ENCODE data around the gene ATG7.
A peak's percentile ranks its signal among the peaks of the same experiment; 100 is the strongest.

Gene ATG7, protein sequence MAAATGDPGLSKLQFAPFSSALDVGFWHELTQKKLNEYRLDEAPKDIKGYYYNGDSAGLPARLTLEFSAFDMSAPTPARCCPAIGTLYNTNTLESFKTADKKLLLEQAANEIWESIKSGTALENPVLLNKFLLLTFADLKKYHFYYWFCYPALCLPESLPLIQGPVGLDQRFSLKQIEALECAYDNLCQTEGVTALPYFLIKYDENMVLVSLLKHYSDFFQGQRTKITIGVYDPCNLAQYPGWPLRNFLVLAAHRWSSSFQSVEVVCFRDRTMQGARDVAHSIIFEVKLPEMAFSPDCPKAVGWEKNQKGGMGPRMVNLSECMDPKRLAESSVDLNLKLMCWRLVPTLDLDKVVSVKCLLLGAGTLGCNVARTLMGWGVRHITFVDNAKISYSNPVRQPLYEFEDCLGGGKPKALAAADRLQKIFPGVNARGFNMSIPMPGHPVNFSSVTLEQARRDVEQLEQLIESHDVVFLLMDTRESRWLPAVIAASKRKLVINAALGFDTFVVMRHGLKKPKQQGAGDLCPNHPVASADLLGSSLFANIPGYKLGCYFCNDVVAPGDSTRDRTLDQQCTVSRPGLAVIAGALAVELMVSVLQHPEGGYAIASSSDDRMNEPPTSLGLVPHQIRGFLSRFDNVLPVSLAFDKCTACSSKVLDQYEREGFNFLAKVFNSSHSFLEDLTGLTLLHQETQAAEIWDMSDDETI

GRCh38 chr3:11271986-11272904 is at the start of gene ATG7:
Gene ATG7, plus strand, starts transcription at chr3:11272397. Its CDS starts 26,299 bp downstream, at chr3:11298696.
- DNase-seq, result peak; percentile 96

DNA sequence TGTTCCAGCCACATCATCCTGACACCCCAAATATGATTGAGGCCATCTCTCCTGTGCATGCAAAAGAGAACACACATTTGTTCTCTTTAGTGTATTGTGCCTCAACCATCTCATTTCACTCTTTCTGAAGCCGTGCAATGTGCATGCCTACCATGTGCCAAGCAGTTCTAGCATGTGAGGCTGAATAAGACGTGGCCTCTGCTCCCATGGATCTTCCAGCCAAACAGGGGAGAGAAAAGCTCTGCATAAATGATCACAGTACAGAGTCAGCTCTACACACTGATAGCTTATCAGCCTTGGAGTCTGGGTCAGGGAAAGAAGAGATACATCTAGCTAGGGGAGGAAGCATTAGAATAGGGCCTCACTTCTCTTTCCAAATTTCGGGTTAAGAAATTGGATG is 48.2 kb upstream of the ATG7 start:
- DNase-seq, result no peak

- no peak for DNase-seq
Measured at GRCh38 chr3:11224870-11225229, 47.3 kb upstream of the ATG7 start.

GRCh38 chr3:11226042-11226370 is 46.2 kb upstream of the ATG7 start:
- DNase-seq, result no peak

DNA sequence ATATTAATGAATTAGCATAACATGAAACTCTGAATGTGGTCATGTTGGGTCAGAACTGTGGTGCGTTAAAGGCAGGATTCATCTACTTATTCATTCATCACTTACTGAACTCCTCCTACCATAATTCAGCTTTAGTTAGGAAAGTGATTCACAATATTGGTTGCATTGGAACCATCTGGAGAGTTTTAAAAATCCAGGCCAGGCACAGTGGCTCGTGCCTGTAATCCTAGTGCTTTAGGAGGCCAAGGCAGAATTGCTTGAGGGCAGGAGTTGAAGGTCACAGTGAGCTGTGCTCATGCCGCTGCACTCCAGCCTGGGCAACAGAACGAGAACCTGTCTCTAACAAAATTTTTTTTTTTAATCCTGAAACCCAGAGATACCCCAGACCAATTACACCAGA is 44.2 kb upstream of the ATG7 start:
- DNase-seq, result no peak

DNA sequence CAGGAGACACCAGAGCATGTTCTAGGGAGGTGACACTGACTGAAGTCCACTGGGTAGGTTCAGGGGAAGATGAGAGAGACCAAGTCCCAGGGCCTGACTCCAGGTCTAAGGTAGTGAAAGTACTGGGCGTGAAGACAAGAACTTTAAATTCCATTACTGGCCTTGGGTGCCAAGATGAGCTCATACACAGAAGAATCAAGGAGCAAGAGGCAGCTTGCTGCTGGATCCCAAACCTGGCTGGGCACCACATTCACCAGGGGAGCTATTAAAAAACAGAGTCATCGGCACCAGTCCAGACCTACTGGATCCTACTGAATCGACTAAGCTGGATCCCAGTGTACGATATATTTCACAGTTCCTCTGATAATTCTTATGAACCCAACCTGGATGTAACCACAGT is 42.1 kb upstream of the ATG7 start:
- no peak for DNase-seq

DNA sequence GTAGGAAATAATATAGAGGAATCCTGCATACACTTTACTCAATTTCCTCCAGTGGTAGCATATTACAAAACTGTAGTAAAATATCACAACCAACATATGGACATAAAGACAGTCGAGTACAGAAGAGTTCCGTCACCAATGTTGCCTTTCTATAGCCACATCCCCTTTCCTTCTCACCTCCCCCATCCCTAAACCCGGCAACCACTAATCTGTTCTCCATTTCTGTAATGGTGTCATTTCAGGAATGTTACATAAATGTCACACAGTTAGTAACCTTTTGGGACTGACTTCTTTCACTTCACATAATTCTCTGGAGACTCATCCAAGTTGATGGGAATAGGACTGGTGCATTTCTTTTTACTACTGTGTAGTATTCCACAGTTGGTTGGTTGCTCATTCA is 41.4 kb upstream of the ATG7 start:
- no peak for DNase-seq

DNA sequence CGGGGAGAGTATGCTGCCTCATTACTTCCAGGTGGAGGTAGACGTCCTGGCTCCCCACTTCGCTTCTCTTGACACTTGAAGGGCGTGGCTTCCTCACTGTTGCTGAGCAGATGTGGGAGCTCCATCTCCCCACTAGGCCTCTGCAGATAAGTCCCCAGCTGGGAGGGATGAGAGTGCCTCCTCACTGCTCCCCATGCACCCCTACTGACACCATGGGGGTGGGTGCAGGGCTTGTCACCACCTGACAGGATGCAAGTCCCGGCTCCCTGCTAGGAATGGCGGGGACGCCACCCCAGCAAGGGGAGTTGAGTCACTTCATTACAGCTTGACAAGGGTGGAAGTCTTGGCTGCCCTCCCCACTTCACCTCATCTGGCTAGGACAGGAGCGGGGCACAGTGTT is 36.8 kb upstream of the ATG7 start:
- no peak for DNase-seq

DNA sequence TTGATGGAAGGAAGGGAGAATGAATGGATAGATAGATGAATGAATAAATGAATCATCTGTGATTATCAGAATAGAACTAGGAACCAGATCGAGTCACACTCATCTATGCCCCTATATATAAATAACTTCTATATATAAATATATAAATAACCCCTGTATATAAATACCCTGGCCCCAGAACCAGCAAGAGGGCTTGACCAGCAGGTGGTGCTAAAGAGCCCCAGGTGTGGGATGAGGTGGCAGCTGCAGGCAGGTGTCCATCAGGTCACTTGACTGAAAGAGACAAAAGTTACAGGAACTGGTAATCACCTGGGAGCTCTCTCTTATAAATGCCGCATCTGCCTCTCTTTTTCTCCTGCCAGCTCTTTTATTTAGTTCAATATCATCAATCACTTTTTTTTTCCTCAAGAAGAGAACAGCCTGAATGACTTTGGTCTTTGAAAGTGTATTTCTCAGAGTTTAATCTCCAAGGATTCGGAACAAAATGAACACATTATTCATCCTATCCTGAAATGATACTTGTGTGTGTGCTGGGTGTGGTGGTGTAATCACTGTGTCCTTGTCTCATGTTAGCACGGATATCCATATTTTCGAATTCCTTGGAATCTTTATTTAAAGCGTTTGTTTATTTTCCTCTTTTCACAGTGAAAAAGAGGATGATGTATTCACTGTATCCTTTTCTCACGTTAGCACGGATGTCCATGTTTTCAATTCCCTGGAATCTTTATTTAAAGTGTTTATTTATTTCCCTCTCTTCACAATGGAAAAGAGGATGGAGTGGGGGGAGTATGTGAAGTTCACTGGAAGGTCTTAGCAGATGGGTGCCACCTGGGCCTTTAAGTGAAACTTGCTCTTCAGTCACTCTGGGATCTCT is 35.4 kb upstream of the ATG7 start:
- no peak for DNase-seq

DNA sequence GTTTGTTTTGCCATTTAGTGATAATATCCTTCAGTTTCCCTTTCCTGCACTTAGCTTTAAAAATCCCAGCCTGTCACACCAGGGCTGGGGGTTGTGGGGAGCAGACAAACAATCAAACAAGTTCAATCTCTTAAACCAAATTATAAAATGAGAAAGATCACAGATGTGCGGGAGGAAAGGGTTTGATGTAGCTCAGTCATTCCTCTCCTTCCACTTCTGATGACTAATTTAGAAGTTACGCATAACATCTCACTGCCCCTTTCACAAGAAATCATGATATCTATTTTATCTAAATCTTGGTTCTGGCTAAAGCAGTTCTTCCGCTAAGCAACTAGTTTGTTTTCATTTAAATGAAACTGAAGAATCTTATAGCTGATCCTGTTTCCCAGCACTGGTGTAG is 34.1 kb upstream of the ATG7 start:
- DNase-seq, result no peak

DNA sequence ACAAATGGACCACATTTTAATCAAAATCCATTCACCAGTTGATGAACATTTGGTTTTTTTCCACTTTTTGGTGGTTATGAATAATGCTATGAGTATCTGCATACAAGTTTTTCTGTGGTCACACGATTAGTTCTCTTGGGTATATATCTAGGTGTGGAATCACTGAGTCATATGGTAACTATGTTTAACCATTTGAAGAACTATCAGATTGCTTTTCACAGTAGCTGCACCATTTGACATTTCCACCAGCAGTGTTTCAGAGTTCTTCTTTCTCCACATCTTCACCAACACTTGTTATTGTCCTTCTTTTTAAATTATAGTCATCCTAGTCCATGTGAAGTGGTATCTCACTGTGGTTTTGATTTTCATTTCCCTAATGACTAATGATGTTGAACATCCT is 33.3 kb upstream of the ATG7 start:
- DNase-seq, result no peak

DNA sequence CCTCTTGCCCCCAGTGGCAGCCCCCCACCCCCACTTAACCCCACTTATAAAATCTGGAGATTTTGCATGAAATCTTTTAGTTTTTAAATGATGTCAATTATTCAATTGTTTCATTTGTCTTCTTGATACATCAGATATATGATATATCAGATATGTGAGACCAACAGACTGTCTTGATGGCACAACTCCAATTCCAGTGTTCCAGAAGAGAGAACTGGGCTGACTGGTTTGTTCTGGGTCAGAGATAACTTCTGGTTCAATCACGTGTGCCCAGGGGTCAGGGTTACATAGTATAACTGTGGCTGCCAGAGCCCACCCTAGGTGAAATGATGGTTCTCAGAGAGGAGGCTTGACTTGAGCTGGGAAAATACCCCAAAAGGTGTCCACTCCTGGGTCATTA is 32.4 kb upstream of the ATG7 start:
- DNase-seq, result no peak

GRCh38 chr3:11240496-11240895 is 31.7 kb upstream of the ATG7 start:
- DNase-seq, result no peak

DNA sequence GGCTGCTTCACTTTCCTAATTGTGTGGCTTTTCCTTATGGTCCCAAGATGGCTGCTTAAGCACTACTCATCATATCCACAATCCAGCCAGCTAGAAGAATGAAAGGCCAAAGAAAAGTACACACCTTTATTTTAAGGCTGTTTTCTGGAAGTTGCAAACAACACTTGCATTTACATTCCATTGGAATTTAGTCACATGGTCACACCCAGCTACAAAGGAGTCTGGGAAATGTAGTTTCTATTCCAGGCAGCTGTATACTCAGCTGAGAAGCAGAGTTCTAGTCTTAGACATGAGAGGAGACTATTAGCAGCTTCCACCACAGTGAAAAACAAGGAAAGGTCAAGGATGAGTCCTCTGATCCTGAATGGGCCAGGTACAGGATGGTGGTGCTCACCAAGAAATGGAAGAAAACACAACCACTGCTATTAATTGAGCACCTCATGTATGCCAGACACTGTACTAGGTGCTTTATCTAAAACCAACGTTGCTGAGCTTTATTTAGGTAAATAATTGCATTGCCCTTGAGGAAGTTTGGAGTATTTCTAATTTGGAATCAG is 28.0 kb upstream of the ATG7 start:
- DNase-seq, result no peak

- DNase-seq, result no peak
Measured at GRCh38 chr3:11245276-11245675, 26.9 kb upstream of the ATG7 start.

GRCh38 chr3:11245827-11246662 is 26.2 kb upstream of the ATG7 start:
- DNase-seq, result no peak

GRCh38 chr3:11246663-11246970 is 25.6 kb upstream of the ATG7 start:
- DNase-seq, result no peak

DNA sequence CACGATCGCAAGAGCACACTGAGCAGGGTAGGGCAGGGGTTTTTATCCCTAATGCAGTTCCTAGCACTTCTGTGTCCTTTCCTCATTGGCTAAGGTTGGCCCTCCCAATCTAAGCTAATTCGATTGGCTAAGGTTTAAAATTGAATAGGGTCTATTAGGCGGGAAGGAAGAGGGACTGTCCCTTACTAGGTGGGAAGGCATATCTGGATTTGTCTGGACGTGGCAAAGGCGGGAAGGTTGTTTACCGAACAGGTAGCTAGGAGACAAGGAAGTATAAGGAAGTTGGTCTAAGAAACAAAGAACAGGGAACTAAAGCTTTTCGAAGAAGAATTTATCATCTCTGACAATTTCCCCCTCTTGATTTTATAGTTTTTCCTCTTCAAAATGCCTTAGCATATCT is 24.8 kb upstream of the ATG7 start:
- no peak for DNase-seq

- DNase-seq, result no peak
Measured at GRCh38 chr3:11248596-11248995, 23.6 kb upstream of the ATG7 start.

GRCh38 chr3:11250902-11251806 is 21.0 kb upstream of the ATG7 start:
- DNase-seq, result no peak

DNA sequence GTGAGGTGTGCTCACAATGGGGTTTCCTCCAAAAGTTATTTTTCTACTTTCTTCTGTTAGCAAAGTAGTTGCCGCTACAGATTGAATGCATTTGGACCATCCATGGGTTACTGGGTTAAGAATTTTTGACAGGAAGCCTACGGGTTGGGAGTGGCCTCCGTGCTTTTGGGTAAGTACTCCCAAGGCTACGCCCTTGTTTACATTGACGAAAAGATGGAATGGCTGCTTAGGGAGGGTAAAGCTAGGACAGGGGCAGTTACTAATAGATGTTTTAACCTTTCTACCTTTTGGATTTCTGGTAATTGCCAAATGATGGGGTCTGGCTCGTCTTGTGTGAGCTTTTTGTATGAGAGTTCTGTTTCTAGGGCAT is 20.4 kb upstream of the ATG7 start:
- no peak for DNase-seq
